Transverse colon (tissue), 3 donors: ENCODE measurements around the gene MAGI1.

Source experiments
- POLR2A ChIP-seq: fragments of 450-650 bp; IDR thresholded peaks from one replicate; pipeline ENCODE4 v1.6.1; 2016; ENCODE audit warnings: antibody characterized with exemption, mild to moderate bottlenecking, moderate library complexity
- POLR2AphosphoS5 ChIP-seq, 3 donors: sonication (generic); formaldehyde crosslinking; IDR thresholded peaks; one replicate each; pipeline ENCODE4 v1.6.1; 2016; ENCODE audit warnings: antibody characterized with exemption in 3 of 3

- TF ChIP-seq POLR2A = no peak
- no peak for TF ChIP-seq POLR2AphosphoS5 (IDR thresholded peaks at IDR 0.05)
Measured at GRCh38 chr3:65425880-65426279, 612.8 kb downstream of the MAGI1 start.
